Measurements from ENCODE around the gene GPR22.

The GPR22 gene

GRCh38 chr7:107480932-107481331, 11.1 kb downstream of the GPR22 start:
- DNase-seq = no peak

- DNase-seq = no peak
These were observed 12.7 kb downstream of the GPR22 start for GRCh38 chr7:107482571-107482970.

GRCh38 chr7:107486041-107486440, 16.2 kb downstream of the GPR22 start:
- no peak for DNase-seq

GRCh38 chr7:107492875-107493274, 23.0 kb downstream of the GPR22 start:
- DNase-seq = no peak

- DNase-seq = no peak
These were observed 24.5 kb downstream of the GPR22 start for GRCh38 chr7:107494315-107494751.

- DNase-seq = no peak
These were observed 25.0 kb downstream of the GPR22 start for GRCh38 chr7:107494884-107495283.

GRCh38 chr7:107495516-107495915, 25.7 kb downstream of the GPR22 start:
- DNase-seq = no peak

- no peak for DNase-seq
These were observed 29.9 kb downstream of the GPR22 start for GRCh38 chr7:107499731-107500130.

GRCh38 chr7:107501593-107501992, 31.7 kb downstream of the GPR22 start:
- DNase-seq = peak; percentile 21

GRCh38 chr7:107502154-107502553, 32.3 kb downstream of the GPR22 start:
- no peak for DNase-seq

GRCh38 chr7:107502797-107503196, 32.9 kb downstream of the GPR22 start:
- no peak for DNase-seq

GRCh38 chr7:107503687-107504086, 33.8 kb downstream of the GPR22 start:
- DNase-seq = no peak

GRCh38 chr7:107505362-107505761, 35.5 kb downstream of the GPR22 start:
- no peak for DNase-seq

GRCh38 chr7:107505997-107506673, 36.3 kb downstream of the GPR22 start:
- no peak for DNase-seq

- DNase-seq = no peak
These were observed 37.0 kb downstream of the GPR22 start for GRCh38 chr7:107506674-107507339.

All from NCI-H1694 (cell line).